IPS-15b (cell line): ENCODE measurements around the gene LRRN4CL.
A peak's percentile ranks its signal among the peaks of the same experiment; 100 is the strongest.
"Not testable (repeated sequence)": the region's sequence is repeated elsewhere in the genome, so short reads cannot be mapped to it uniquely, and the experiment has no call there.

Experiments
- H3K27me3 ChIP-seq: one replicate; pipeline ENCODE4 v1.6.1; 2013; ENCODE audit warnings: low read length; ENCODE audit not compliant: control insufficient read depth, insufficient read depth
- H3K36me3 ChIP-seq: one replicate; pipeline ENCODE4 v1.6.1; 2013; ENCODE audit warnings: low read length; ENCODE audit not compliant: control insufficient read depth, insufficient read depth
- H3K4me1 ChIP-seq: one replicate; pipeline ENCODE4 v1.6.1; 2013; ENCODE audit warnings: mild to moderate bottlenecking, low read length; ENCODE audit not compliant: control insufficient read depth, insufficient read depth
- H3K4me3 ChIP-seq: one replicate; pipeline ENCODE4 v1.5.1; 2013; ENCODE audit warnings: low read depth, low read length
- H3K9ac ChIP-seq: one replicate; pipeline ENCODE4 v1.6.1; 2013; ENCODE audit warnings: low read depth, mild to moderate bottlenecking, low read length
- H3K9me3 ChIP-seq: one replicate; pipeline ENCODE4 v1.6.1; 2013; ENCODE audit warnings: mild to moderate bottlenecking, low read length; ENCODE audit not compliant: control insufficient read depth, insufficient read depth

Gene LRRN4CL

GRCh38 chr11:62689421-62690183 is at the start of gene LRRN4CL:
LRRN4CL (minus strand) TSS chr11:62689530; CDS start chr11:62688508, 1,022 bp downstream.
- peaks cover 19% of the 10 kb centered on the region for H3K36me3 ChIP-seq
- no peak within 1 kb of the TSS for H3K9ac ChIP-seq

GRCh38 chr11:62737196-62737595 is 47.9 kb upstream of the LRRN4CL start:
- no peaks in the 10 kb centered on the region for H3K27me3 ChIP-seq
- H3K4me1 ChIP-seq, result no peaks in the 10 kb centered on the region
- H3K9ac ChIP-seq, result no peak overlapping the region
- H3K4me3 ChIP-seq, result no peak overlapping the region
- H3K9me3 ChIP-seq, result no peaks in the 10 kb centered on the region
- peaks cover 16% of the 10 kb centered on the region for H3K36me3 ChIP-seq

More at GRCh38 chr11:62689421-62690183, at the start of gene LRRN4CL:
- peaks cover 4% of the 10 kb centered on the region for H3K4me1 ChIP-seq
- H3K9me3 ChIP-seq, result no peaks in the 10 kb centered on the region
- H3K27me3 ChIP-seq, result no peaks in the 10 kb centered on the region
- H3K4me3 ChIP-seq, result no peak within 1 kb of the TSS

- no peak overlapping the region for H3K9ac ChIP-seq
- peaks cover 3% of the 10 kb centered on the region for H3K36me3 ChIP-seq
- no peaks in the 10 kb centered on the region for H3K27me3 ChIP-seq
- no peak overlapping the region for H3K4me3 ChIP-seq
- H3K4me1 ChIP-seq, result no peaks in the 10 kb centered on the region
- H3K9me3 ChIP-seq, result no peaks in the 10 kb centered on the region
These were observed 43.5 kb upstream of the LRRN4CL start for GRCh38 chr11:62732830-62733229.

GRCh38 chr11:62730076-62730475 is 40.7 kb upstream of the LRRN4CL start:
- not testable (repeated sequence) for H3K9ac ChIP-seq, H3K9me3 ChIP-seq, H3K27me3 ChIP-seq, H3K36me3 ChIP-seq, H3K4me3 ChIP-seq, H3K4me1 ChIP-seq

GRCh38 chr11:62728171-62728988 is 39.0 kb upstream of the LRRN4CL start, which contains the start of gene TTC9C:
TTC9C (plus strand) TSS chr11:62728486; CDS start chr11:62728849, 363 bp downstream.
- Histone ChIP-seq H3K9ac (peak within 1 kb of the TSS; percentile 94), H3K4me1 (peaks cover 5% of the 10 kb centered on the region), H3K27me3 (no peaks in the 10 kb centered on the region), H3K36me3 (peaks cover 10% of the 10 kb centered on the region), H3K4me3 (peak within 1 kb of the TSS; percentile 99), H3K9me3 (no peaks in the 10 kb centered on the region)

GRCh38 chr11:62727872-62728170 is 38.5 kb upstream of the LRRN4CL start:
- Histone ChIP-seq H3K9me3 (no peaks in the 10 kb centered on the region), H3K9ac (peak overlapping the region; percentile 94), H3K4me1 (peaks cover 5% of the 10 kb centered on the region), H3K36me3 (peaks cover 11% of the 10 kb centered on the region), H3K4me3 (peak overlapping the region; percentile 99), H3K27me3 (no peaks in the 10 kb centered on the region)

GRCh38 chr11:62727165-62727871 is 38.0 kb upstream of the LRRN4CL start, which contains the start of gene HNRNPUL2:
HNRNPUL2 (minus strand) TSS chr11:62727457; CDS start chr11:62727156, 301 bp downstream.
- Histone ChIP-seq H3K9ac (peak within 1 kb of the TSS; percentile 94), H3K27me3 (no peaks in the 10 kb centered on the region), H3K4me1 (peaks cover 5% of the 10 kb centered on the region), H3K4me3 (peak within 1 kb of the TSS; percentile 99), H3K36me3 (peaks cover 15% of the 10 kb centered on the region), H3K9me3 (no peaks in the 10 kb centered on the region)

GRCh38 chr11:62726915-62727164 is 37.5 kb upstream of the LRRN4CL start:
- H3K36me3 ChIP-seq, result peaks cover 20% of the 10 kb centered on the region
- H3K9me3 ChIP-seq, result no peaks in the 10 kb centered on the region
- peaks cover 5% of the 10 kb centered on the region for H3K4me1 ChIP-seq
- H3K4me3 ChIP-seq, result peak overlapping the region; percentile 99
- peak overlapping the region; percentile 94 for H3K9ac ChIP-seq
- H3K27me3 ChIP-seq, result no peaks in the 10 kb centered on the region

- peak overlapping the region; percentile 99 for H3K4me3 ChIP-seq
These were observed 37.0 kb upstream of the LRRN4CL start for GRCh38 chr11:62726156-62726914.

GRCh38 chr11:62725646-62726045 is 36.3 kb upstream of the LRRN4CL start:
- Histone ChIP-seq H3K36me3 (peaks cover 32% of the 10 kb centered on the region), H3K4me1 (peaks cover 5% of the 10 kb centered on the region), H3K27me3 (no peaks in the 10 kb centered on the region), H3K9ac (peak overlapping the region; percentile 94), H3K9me3 (no peaks in the 10 kb centered on the region), H3K4me3 (peak overlapping the region; percentile 99)

More at GRCh38 chr11:62726156-62726914, 37.0 kb upstream of the LRRN4CL start:
- Histone ChIP-seq H3K27me3 (no peaks in the 10 kb centered on the region), H3K9me3 (no peaks in the 10 kb centered on the region), H3K9ac (peak overlapping the region; percentile 94), H3K36me3 (peaks cover 25% of the 10 kb centered on the region), H3K4me1 (peaks cover 5% of the 10 kb centered on the region)

GRCh38 chr11:62724171-62724570 is 34.8 kb upstream of the LRRN4CL start:
- H3K36me3 ChIP-seq, result peaks cover 46% of the 10 kb centered on the region
- H3K4me3 ChIP-seq, result no peak overlapping the region
- peaks cover 5% of the 10 kb centered on the region for H3K4me1 ChIP-seq
- H3K27me3 ChIP-seq, result no peaks in the 10 kb centered on the region
- H3K9ac ChIP-seq, result no peak overlapping the region
- no peaks in the 10 kb centered on the region for H3K9me3 ChIP-seq
